Measurements from ENCODE around the gene MAGI2. TPM values are rescaled to one million over a fixed set of nuclear protein-coding genes. Genes with fewer than 3 reads are reported as not detected.

The MAGI2 gene
- total RNA-seq (1 to 10 TPM; 1.3 to 4.0 (median 2.0) TPM), polyA plus RNA-seq (1 to 10 TPM; 1.6 to 3.8 TPM)

GRCh38 chr7:79453558-79454360 lies at the start of gene MAGI2:
Gene MAGI2 (minus strand): TSS chr7:79453667. CDS start chr7:79453320, 347 bp downstream.
- TF ChIP-seq, protein P1, sequence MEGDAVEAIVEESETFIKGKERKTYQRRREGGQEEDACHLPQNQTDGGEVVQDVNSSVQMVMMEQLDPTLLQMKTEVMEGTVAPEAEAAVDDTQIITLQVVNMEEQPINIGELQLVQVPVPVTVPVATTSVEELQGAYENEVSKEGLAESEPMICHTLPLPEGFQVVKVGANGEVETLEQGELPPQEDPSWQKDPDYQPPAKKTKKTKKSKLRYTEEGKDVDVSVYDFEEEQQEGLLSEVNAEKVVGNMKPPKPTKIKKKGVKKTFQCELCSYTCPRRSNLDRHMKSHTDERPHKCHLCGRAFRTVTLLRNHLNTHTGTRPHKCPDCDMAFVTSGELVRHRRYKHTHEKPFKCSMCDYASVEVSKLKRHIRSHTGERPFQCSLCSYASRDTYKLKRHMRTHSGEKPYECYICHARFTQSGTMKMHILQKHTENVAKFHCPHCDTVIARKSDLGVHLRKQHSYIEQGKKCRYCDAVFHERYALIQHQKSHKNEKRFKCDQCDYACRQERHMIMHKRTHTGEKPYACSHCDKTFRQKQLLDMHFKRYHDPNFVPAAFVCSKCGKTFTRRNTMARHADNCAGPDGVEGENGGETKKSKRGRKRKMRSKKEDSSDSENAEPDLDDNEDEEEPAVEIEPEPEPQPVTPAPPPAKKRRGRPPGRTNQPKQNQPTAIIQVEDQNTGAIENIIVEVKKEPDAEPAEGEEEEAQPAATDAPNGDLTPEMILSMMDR (IDR thresholded peaks at IDR 0.05), result no peak
- peak; percentile 48 to 81 (median 73) for ATAC-seq
- FAIRE-seq, result no peak
- Histone ChIP-seq H3K4me1 (no peaks in the 10 kb centered on the region), H3K9me3 (no peaks in the 10 kb centered on the region), H3K4me3 (peak within 1 kb of the TSS; percentile 26 to 51 (median 34)), H3K36me3 (no peaks in the 10 kb centered on the region), H3K27me3 (peaks cover 0 to 8% (median 0%) of the 10 kb centered on the region in 4 donors), H3K27ac (peak within 1 kb of the TSS in 3 of 4 donors; percentile 28 to 70 (median 62))
- WGBS, 2 donors, result 1% methylated on average over 44 to 67 of the region's 67 CpGs
- DNase-seq, result peak; percentile 31 to 73 (median 48)
- intact Hi-C loops (cut with DNase I), result no loop called here

DNA sequence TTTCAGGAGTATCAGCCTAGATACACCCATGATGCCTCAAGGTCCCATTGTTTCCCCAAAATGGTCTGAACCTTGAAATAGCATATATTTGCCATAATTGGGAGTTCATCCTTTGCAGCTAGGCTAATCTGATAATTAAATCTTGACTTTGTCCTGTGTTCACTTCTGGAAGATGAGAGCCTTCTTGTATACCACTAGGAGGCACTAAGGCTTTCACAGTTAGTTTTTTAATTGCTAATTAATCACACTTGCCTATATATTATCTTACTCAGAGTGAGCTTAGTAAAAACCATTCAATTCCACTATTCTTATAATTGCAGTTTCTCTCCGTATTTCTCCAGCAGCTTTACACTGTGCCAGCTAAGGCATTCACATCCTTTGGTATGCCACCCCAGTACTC lies 48.7 kb upstream of the MAGI2 start:
- DNase-seq, result no peak
- TF ChIP-seq, protein P1 (IDR thresholded peaks at IDR 0.05), result no peak
- no peaks in the 10 kb centered on the region for H3K27me3 ChIP-seq
- no peaks in the 10 kb centered on the region for H3K4me1 ChIP-seq
- no peaks in the 10 kb centered on the region for H3K36me3 ChIP-seq
- intact Hi-C loops (cut with DNase I), result no loop called here
- no peak overlapping the region for H3K27ac ChIP-seq
- WGBS, 2 donors, result 40 to 71% methylated on average over 1 of the region's 1 CpG
- FAIRE-seq, result no peak
- ATAC-seq, result no peak
- H3K4me3 ChIP-seq, result no peak overlapping the region
- H3K9me3 ChIP-seq, result no peaks in the 10 kb centered on the region

GRCh38 chr7:79500759-79501158 lies 47.3 kb upstream of the MAGI2 start:
- Histone ChIP-seq H3K4me3 (no peak overlapping the region), H3K36me3 (no peaks in the 10 kb centered on the region), H3K27ac (no peak overlapping the region), H3K9me3 (no peaks in the 10 kb centered on the region), H3K27me3 (no peaks in the 10 kb centered on the region), H3K4me1 (no peaks in the 10 kb centered on the region)
- no peak for ATAC-seq
- TF ChIP-seq, protein P1 (IDR thresholded peaks at IDR 0.05), result no peak
- FAIRE-seq, result no peak
- intact Hi-C loops (cut with DNase I), result no loop called here
- DNase-seq, result no peak

DNA sequence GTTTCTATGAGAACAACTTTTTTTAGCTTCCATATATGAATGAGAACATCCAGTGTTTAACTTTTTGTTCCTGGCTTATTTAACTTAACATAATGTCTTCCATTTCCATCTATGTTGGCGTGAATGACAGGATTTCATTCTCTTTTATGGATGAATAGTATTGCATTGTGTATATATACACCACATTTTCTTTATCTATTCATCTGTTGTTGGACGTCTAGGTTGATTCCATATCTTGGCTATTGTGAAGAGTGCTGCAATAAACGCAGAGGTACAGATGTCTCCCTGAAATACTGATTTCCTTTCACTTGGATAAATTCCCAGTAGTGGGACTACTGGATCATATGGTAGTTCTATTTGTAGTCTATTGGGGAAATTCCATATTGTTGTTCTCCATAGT lies 44.3 kb upstream of the MAGI2 start:
- H3K27ac ChIP-seq, result no peak overlapping the region
- TF ChIP-seq, protein P1 (IDR thresholded peaks at IDR 0.05), result no peak
- no peaks in the 10 kb centered on the region for H3K27me3 ChIP-seq
- no peak overlapping the region for H3K4me3 ChIP-seq
- no peaks in the 10 kb centered on the region for H3K9me3 ChIP-seq
- DNase-seq (no peak), ATAC-seq (no peak), FAIRE-seq (no peak)
- 48 to 62% methylated on average over 3 of the region's 3 CpGs for WGBS, 2 donors
- intact Hi-C loops (cut with DNase I), result no loop called here
- H3K4me1 ChIP-seq, result no peaks in the 10 kb centered on the region
- H3K36me3 ChIP-seq, result no peaks in the 10 kb centered on the region

Data from pancreas (tissue), 10 donors.